IPS-18a (cell line): ENCODE data around the gene CPNE4.

Source experiments
- H3K27ac ChIP-seq: one replicate; pipeline ENCODE4 v1.5.1; 2013; ENCODE audit warnings: low read length
- H3K27me3 ChIP-seq: one replicate; pipeline ENCODE4 v1.6.1; 2013; ENCODE audit warnings: mild to moderate bottlenecking, low read length; ENCODE audit not compliant: control insufficient read depth, insufficient read depth
- H3K36me3 ChIP-seq: one replicate; pipeline ENCODE4 v1.6.1; 2013; ENCODE audit warnings: low read depth, low read length; ENCODE audit not compliant: control insufficient read depth
- H3K4me1 ChIP-seq: one replicate; pipeline ENCODE4 v1.6.1; 2013; ENCODE audit warnings: low read depth, low read length; ENCODE audit not compliant: control insufficient read depth
- H3K4me3 ChIP-seq: one replicate; pipeline ENCODE4 v1.5.1; 2013; ENCODE audit warnings: low read length
- H3K9ac ChIP-seq: one replicate; pipeline ENCODE4 v1.6.1; 2013; ENCODE audit warnings: mild to moderate bottlenecking, low read length, moderate library complexity
- H3K9me3 ChIP-seq: one replicate; pipeline ENCODE4 v1.6.1; 2013; ENCODE audit warnings: low read depth, low read length; ENCODE audit not compliant: control insufficient read depth

Gene CPNE4

GRCh38 chr3:131819381-131820055, 215.3 kb downstream of the CPNE4 start:
- H3K27ac ChIP-seq: no peak overlapping the region
- no peaks in the 10 kb centered on the region for H3K36me3 ChIP-seq
- no peak overlapping the region for H3K4me3 ChIP-seq

GRCh38 chr3:131812433-131812832, 222.4 kb downstream of the CPNE4 start:
- H3K4me3 ChIP-seq: no peak overlapping the region
- no peaks in the 10 kb centered on the region for H3K9me3 ChIP-seq
- no peaks in the 10 kb centered on the region for H3K36me3 ChIP-seq
- H3K9ac ChIP-seq: no peak overlapping the region
- no peak overlapping the region for H3K27ac ChIP-seq
- peaks cover 19% of the 10 kb centered on the region for H3K4me1 ChIP-seq
- no peaks in the 10 kb centered on the region for H3K27me3 ChIP-seq

More at GRCh38 chr3:131819381-131820055, 215.3 kb downstream of the CPNE4 start:
- no peaks in the 10 kb centered on the region for H3K27me3 ChIP-seq
- H3K9ac ChIP-seq: no peak overlapping the region
- peaks cover 13% of the 10 kb centered on the region for H3K4me1 ChIP-seq
- no peaks in the 10 kb centered on the region for H3K9me3 ChIP-seq

- H3K36me3 ChIP-seq: no peaks in the 10 kb centered on the region
- peaks cover 23% of the 10 kb centered on the region for H3K4me1 ChIP-seq
- H3K4me3 ChIP-seq: no peak overlapping the region
- no peaks in the 10 kb centered on the region for H3K27me3 ChIP-seq
- no peak overlapping the region for H3K9ac ChIP-seq
- no peak overlapping the region for H3K27ac ChIP-seq
- no peaks in the 10 kb centered on the region for H3K9me3 ChIP-seq
Observed at GRCh38 chr3:131811481-131811880, 223.3 kb downstream of the CPNE4 start.

- H3K4me3 ChIP-seq: no peak overlapping the region
- no peaks in the 10 kb centered on the region for H3K9me3 ChIP-seq
- no peaks in the 10 kb centered on the region for H3K27me3 ChIP-seq
- no peak overlapping the region for H3K9ac ChIP-seq
- no peak overlapping the region for H3K27ac ChIP-seq
- peaks cover 18% of the 10 kb centered on the region for H3K4me1 ChIP-seq
- H3K36me3 ChIP-seq: no peaks in the 10 kb centered on the region
Observed at GRCh38 chr3:131807822-131808221, 227.0 kb downstream of the CPNE4 start.

- Histone ChIP-seq H3K27ac (no peak overlapping the region), H3K4me3 (no peak overlapping the region), H3K4me1 (peaks cover 8% of the 10 kb centered on the region), H3K9me3 (no peaks in the 10 kb centered on the region), H3K27me3 (no peaks in the 10 kb centered on the region), H3K9ac (no peak overlapping the region), H3K36me3 (no peaks in the 10 kb centered on the region)
Observed at GRCh38 chr3:131806736-131807135, 228.1 kb downstream of the CPNE4 start.

GRCh38 chr3:131804565-131805133, 230.2 kb downstream of the CPNE4 start:
- no peaks in the 10 kb centered on the region for H3K36me3 ChIP-seq
- no peak overlapping the region for H3K9ac ChIP-seq
- H3K27me3 ChIP-seq: no peaks in the 10 kb centered on the region
- H3K27ac ChIP-seq: no peak overlapping the region
- no peak overlapping the region for H3K4me3 ChIP-seq
- H3K4me1 ChIP-seq: peaks cover 4% of the 10 kb centered on the region
- no peaks in the 10 kb centered on the region for H3K9me3 ChIP-seq

- peaks cover 4% of the 10 kb centered on the region for H3K27me3 ChIP-seq
Observed at GRCh38 chr3:131803113-131803512, 231.7 kb downstream of the CPNE4 start.

GRCh38 chr3:131802029-131802428, 232.8 kb downstream of the CPNE4 start:
- H3K27me3 ChIP-seq: peaks cover 5% of the 10 kb centered on the region
- H3K4me3 ChIP-seq: no peak overlapping the region
- H3K9me3 ChIP-seq: no peaks in the 10 kb centered on the region
- H3K4me1 ChIP-seq: peaks cover 19% of the 10 kb centered on the region
- no peak overlapping the region for H3K9ac ChIP-seq
- H3K36me3 ChIP-seq: no peaks in the 10 kb centered on the region
- no peak overlapping the region for H3K27ac ChIP-seq

More at GRCh38 chr3:131803113-131803512, 231.7 kb downstream of the CPNE4 start:
- Histone ChIP-seq H3K36me3 (no peaks in the 10 kb centered on the region), H3K9me3 (no peaks in the 10 kb centered on the region), H3K4me1 (peaks cover 8% of the 10 kb centered on the region), H3K27ac (no peak overlapping the region), H3K4me3 (no peak overlapping the region), H3K9ac (no peak overlapping the region)

GRCh38 chr3:131801566-131801965, 233.2 kb downstream of the CPNE4 start:
- peaks cover 5% of the 10 kb centered on the region for H3K27me3 ChIP-seq
- peaks cover 20% of the 10 kb centered on the region for H3K4me1 ChIP-seq
- H3K4me3 ChIP-seq: no peak overlapping the region
- no peaks in the 10 kb centered on the region for H3K9me3 ChIP-seq
- no peak overlapping the region for H3K9ac ChIP-seq
- H3K36me3 ChIP-seq: no peaks in the 10 kb centered on the region
- H3K27ac ChIP-seq: no peak overlapping the region

GRCh38 chr3:131797776-131798175, 237.0 kb downstream of the CPNE4 start:
- H3K4me3 ChIP-seq: no peak overlapping the region
- H3K9me3 ChIP-seq: no peaks in the 10 kb centered on the region
- peaks cover 5% of the 10 kb centered on the region for H3K27me3 ChIP-seq
- no peak overlapping the region for H3K27ac ChIP-seq
- peaks cover 37% of the 10 kb centered on the region for H3K4me1 ChIP-seq
- H3K9ac ChIP-seq: no peak overlapping the region
- H3K36me3 ChIP-seq: no peaks in the 10 kb centered on the region

- H3K27me3 ChIP-seq: peaks cover 5% of the 10 kb centered on the region
- no peaks in the 10 kb centered on the region for H3K9me3 ChIP-seq
- peak overlapping the region; percentile 5 for H3K4me3 ChIP-seq
- H3K4me1 ChIP-seq: peaks cover 37% of the 10 kb centered on the region
- H3K36me3 ChIP-seq: no peaks in the 10 kb centered on the region
- H3K27ac ChIP-seq: no peak overlapping the region
- H3K9ac ChIP-seq: no peak overlapping the region
Observed at GRCh38 chr3:131796558-131797198, 238.1 kb downstream of the CPNE4 start.
